ENCODE measurements around the gene LAPTM4A.

LAPTM4A gene

GRCh38 chr2:20081841-20082240 is 30.4 kb upstream of the LAPTM4A start:
- H3K79me2 ChIP-seq (ENCODE audit: insufficient read depth, low read length) = no peaks in the 10 kb centered on the region
- H3F3A ChIP-seq (ENCODE audit: insufficient read depth, low read length) = no peaks in the 10 kb centered on the region
- TF ChIP-seq EZH2 (IDR thresholded peaks at IDR 0.05; ENCODE audit: borderline replicate concordance, low read length) (no peak), CTCF (IDR thresholded peaks at IDR 0.05; ENCODE audit: low read length) (no peak)
- H4K20me1 ChIP-seq (ENCODE audit: insufficient read depth, low read length) = no peaks in the 10 kb centered on the region
- H3K36me3 ChIP-seq (ENCODE audit: insufficient read depth, low read length) = no peaks in the 10 kb centered on the region
- no peak overlapping the region for H3K4me3 ChIP-seq (ENCODE audit: low read depth, low read length, poor library complexity, severe bottlenecking)
- H3K9ac ChIP-seq (ENCODE audit: low read length) = no peak overlapping the region
- no peaks in the 10 kb centered on the region for H3K4me1 ChIP-seq (ENCODE audit: insufficient read depth, low read length, severe bottlenecking)
- H3K9me2 ChIP-seq (ENCODE audit: low read depth, low read length) = no peaks in the 10 kb centered on the region
- H3K27ac ChIP-seq (ENCODE audit: low read depth, low read length, poor library complexity, severe bottlenecking) = no peak overlapping the region
- H3K4me2 ChIP-seq (ENCODE audit: low read length) = no peak overlapping the region
- no peaks in the 10 kb centered on the region for H3K9me3 ChIP-seq (ENCODE audit: low read length)
- no peak overlapping the region for H2AFZ ChIP-seq (ENCODE audit: low read length)
- no peaks in the 10 kb centered on the region for H3K27me3 ChIP-seq (ENCODE audit: insufficient read depth, low read length)

DNA sequence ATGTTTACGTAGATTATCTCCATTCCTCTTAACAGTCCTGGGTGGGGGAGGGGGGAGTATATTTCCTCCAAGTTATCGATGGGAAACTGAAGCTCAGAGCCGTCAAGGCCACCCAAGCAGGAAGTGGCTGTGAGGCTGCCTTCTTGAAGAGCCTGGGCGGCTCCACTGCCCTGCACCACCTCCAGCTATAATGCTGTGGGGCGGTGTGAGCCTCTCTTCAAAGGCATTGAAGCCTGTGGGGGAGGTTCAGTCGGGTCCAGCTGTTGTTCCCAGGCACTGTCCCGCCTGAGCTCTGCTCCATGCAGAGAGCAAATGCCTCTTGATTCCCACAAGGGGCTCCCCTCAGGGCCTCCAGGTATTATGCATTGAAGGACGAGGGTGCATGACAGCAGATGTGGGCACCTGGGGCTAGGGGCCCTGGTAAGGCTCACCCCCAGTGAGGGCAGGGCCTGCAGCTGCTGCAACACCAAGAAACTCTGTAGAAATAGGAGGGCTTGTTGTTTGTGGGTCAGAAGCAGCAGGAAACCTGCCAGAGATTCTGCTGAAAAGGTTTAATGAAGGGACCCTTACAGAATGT is 29.5 kb upstream of the LAPTM4A start:
- TF ChIP-seq CTCF (IDR thresholded peaks at IDR 0.05; ENCODE audit: low read length) (no peak), EZH2 (IDR thresholded peaks at IDR 0.05; ENCODE audit: borderline replicate concordance, low read length) (no peak)
- H2AFZ ChIP-seq (ENCODE audit: low read length) = no peak overlapping the region
- no peaks in the 10 kb centered on the region for H3K36me3 ChIP-seq (ENCODE audit: insufficient read depth, low read length)
- no peaks in the 10 kb centered on the region for H3K9me3 ChIP-seq (ENCODE audit: low read length)
- no peaks in the 10 kb centered on the region for H4K20me1 ChIP-seq (ENCODE audit: insufficient read depth, low read length)
- H3K9me2 ChIP-seq (ENCODE audit: low read depth, low read length) = no peaks in the 10 kb centered on the region
- no peaks in the 10 kb centered on the region for H3K4me1 ChIP-seq (ENCODE audit: insufficient read depth, low read length, severe bottlenecking)
- H3K4me2 ChIP-seq (ENCODE audit: low read length) = no peak overlapping the region
- H3K9ac ChIP-seq (ENCODE audit: low read length) = no peak overlapping the region
- H3K27ac ChIP-seq (ENCODE audit: low read depth, low read length, poor library complexity, severe bottlenecking) = no peak overlapping the region
- no peaks in the 10 kb centered on the region for H3K27me3 ChIP-seq (ENCODE audit: insufficient read depth, low read length)
- no peak overlapping the region for H3K4me3 ChIP-seq (ENCODE audit: low read depth, low read length, poor library complexity, severe bottlenecking)
- no peaks in the 10 kb centered on the region for H3F3A ChIP-seq (ENCODE audit: insufficient read depth, low read length)
- H3K79me2 ChIP-seq (ENCODE audit: insufficient read depth, low read length) = no peaks in the 10 kb centered on the region

- Histone ChIP-seq H3K79me2 (ENCODE audit: insufficient read depth, low read length) (no peaks in the 10 kb centered on the region), H2AFZ (ENCODE audit: low read length) (no peak overlapping the region), H3K4me3 (ENCODE audit: low read depth, low read length, poor library complexity, severe bottlenecking) (no peak overlapping the region), H3K27me3 (ENCODE audit: insufficient read depth, low read length) (no peaks in the 10 kb centered on the region), H3K4me2 (ENCODE audit: low read length) (no peak overlapping the region), H4K20me1 (ENCODE audit: insufficient read depth, low read length) (no peaks in the 10 kb centered on the region), H3K4me1 (ENCODE audit: insufficient read depth, low read length, severe bottlenecking) (no peaks in the 10 kb centered on the region), H3K9ac (ENCODE audit: low read length) (no peak overlapping the region), H3F3A (ENCODE audit: insufficient read depth, low read length) (no peaks in the 10 kb centered on the region), H3K36me3 (ENCODE audit: insufficient read depth, low read length) (no peaks in the 10 kb centered on the region), H3K27ac (ENCODE audit: low read depth, low read length, poor library complexity, severe bottlenecking) (no peak overlapping the region), H3K9me3 (ENCODE audit: low read length) (no peaks in the 10 kb centered on the region), H3K9me2 (ENCODE audit: low read depth, low read length) (no peaks in the 10 kb centered on the region)
- no peak for TF ChIP-seq EZH2 (IDR thresholded peaks at IDR 0.05; ENCODE audit: borderline replicate concordance, low read length)
- no peak for TF ChIP-seq CTCF (IDR thresholded peaks at IDR 0.05; ENCODE audit: low read length)
Observed at GRCh38 chr2:20080428-20080827, 29.0 kb upstream of the LAPTM4A start.
